ENCODE measurements around the gene PCDH9. TPM values are rescaled to one million over a fixed set of nuclear protein-coding genes. Genes with fewer than 3 reads are reported as not detected.

The PCDH9 gene
- total RNA-seq, 1 donor from 2014 or later = 10.4 TPM

- peak; percentile 97 for DNase-seq (ENCODE audit: low read depth)
- peak overlapping the region; percentile 93 for H3K4me3 ChIP-seq (ENCODE audit: insufficient read depth, low read depth, low read length)
- FAIRE-seq = no peak
- no peaks in the 10 kb centered on the region for H3K27me3 ChIP-seq (ENCODE audit: insufficient read depth, low read length)
- peak overlapping the region; percentile 87 for H3K27ac ChIP-seq (ENCODE audit: low read depth, low read length)
- H3K9me3 ChIP-seq (ENCODE audit: insufficient read depth, low read depth, low read length) = no peaks in the 10 kb centered on the region
- H3K79me2 ChIP-seq (ENCODE audit: insufficient read depth, low read length) = peaks cover 11% of the 10 kb centered on the region
- H3K4me1 ChIP-seq (ENCODE audit: insufficient read depth, low read length) = peaks cover 7% of the 10 kb centered on the region
- Mint-ChIP-seq H3K9me3 (ENCODE audit: unreplicated experiment) (no peaks in the 10 kb centered on the region), H3K27ac (ENCODE audit: unreplicated experiment) (peak overlapping the region; percentile 89), H3K4me1 (ENCODE audit: low read depth, unreplicated experiment) (peaks cover 4% of the 10 kb centered on the region), H3K27me3 (ENCODE audit: low read depth, unreplicated experiment) (no peaks in the 10 kb centered on the region), H3K36me3 (ENCODE audit: low read depth, unreplicated experiment) (no peaks in the 10 kb centered on the region), H3K4me3 (ENCODE audit: unreplicated experiment) (no peak overlapping the region)
- peak overlapping the region; percentile 98 for H3K4me2 ChIP-seq (ENCODE audit: low read length)
- no peaks in the 10 kb centered on the region for H3K36me3 ChIP-seq (ENCODE audit: insufficient read depth, low read length)
- TF ChIP-seq, protein P1, sequence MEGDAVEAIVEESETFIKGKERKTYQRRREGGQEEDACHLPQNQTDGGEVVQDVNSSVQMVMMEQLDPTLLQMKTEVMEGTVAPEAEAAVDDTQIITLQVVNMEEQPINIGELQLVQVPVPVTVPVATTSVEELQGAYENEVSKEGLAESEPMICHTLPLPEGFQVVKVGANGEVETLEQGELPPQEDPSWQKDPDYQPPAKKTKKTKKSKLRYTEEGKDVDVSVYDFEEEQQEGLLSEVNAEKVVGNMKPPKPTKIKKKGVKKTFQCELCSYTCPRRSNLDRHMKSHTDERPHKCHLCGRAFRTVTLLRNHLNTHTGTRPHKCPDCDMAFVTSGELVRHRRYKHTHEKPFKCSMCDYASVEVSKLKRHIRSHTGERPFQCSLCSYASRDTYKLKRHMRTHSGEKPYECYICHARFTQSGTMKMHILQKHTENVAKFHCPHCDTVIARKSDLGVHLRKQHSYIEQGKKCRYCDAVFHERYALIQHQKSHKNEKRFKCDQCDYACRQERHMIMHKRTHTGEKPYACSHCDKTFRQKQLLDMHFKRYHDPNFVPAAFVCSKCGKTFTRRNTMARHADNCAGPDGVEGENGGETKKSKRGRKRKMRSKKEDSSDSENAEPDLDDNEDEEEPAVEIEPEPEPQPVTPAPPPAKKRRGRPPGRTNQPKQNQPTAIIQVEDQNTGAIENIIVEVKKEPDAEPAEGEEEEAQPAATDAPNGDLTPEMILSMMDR (IDR thresholded peaks at IDR 0.05; ENCODE audit: insufficient read depth, low read depth, low read length) = no peak
- TF ChIP-seq EZH2 (IDR thresholded peaks at IDR 0.05; ENCODE audit: insufficient read depth, low read length) = no peak
- peak overlapping the region; percentile 93 for H2AFZ ChIP-seq (ENCODE audit: low read depth, low read length)
- no peaks in the 10 kb centered on the region for H4K20me1 ChIP-seq (ENCODE audit: insufficient read depth, low read length)
- peak overlapping the region; percentile 91 for H3K9ac ChIP-seq (ENCODE audit: low read length)
Observed at GRCh38 chr13:67230404-67231288, 510 bp upstream of the PCDH9 start.

- FAIRE-seq (peak; percentile 32), DNase-seq (ENCODE audit: low read depth) (peak; percentile 6)
- H3K4me3 Mint-ChIP-seq (ENCODE audit: unreplicated experiment) = no peak overlapping the region
- no peaks in the 10 kb centered on the region for H3K36me3 ChIP-seq (ENCODE audit: insufficient read depth, low read length)
- no peak overlapping the region for H3K27ac Mint-ChIP-seq (ENCODE audit: unreplicated experiment)
- H4K20me1 ChIP-seq (ENCODE audit: insufficient read depth, low read length) = no peaks in the 10 kb centered on the region
- peaks cover 8% of the 10 kb centered on the region for H3K4me1 Mint-ChIP-seq (ENCODE audit: low read depth, unreplicated experiment)
- H3K4me3 ChIP-seq (ENCODE audit: insufficient read depth, low read depth, low read length) = peak overlapping the region; percentile 93
- peak overlapping the region; percentile 91 for H3K9ac ChIP-seq (ENCODE audit: low read length)
- H3K27me3 Mint-ChIP-seq (ENCODE audit: low read depth, unreplicated experiment) = peaks cover 1% of the 10 kb centered on the region
- no peaks in the 10 kb centered on the region for H3K9me3 ChIP-seq (ENCODE audit: insufficient read depth, low read depth, low read length)
- no peak for TF ChIP-seq EZH2 (IDR thresholded peaks at IDR 0.05; ENCODE audit: insufficient read depth, low read length)
- TF ChIP-seq, protein P1 (IDR thresholded peaks at IDR 0.05; ENCODE audit: insufficient read depth, low read depth, low read length) = no peak
- H3K27me3 ChIP-seq (ENCODE audit: insufficient read depth, low read length) = no peaks in the 10 kb centered on the region
- H3K4me2 ChIP-seq (ENCODE audit: low read length) = peak overlapping the region; percentile 98
- H3K79me2 ChIP-seq (ENCODE audit: insufficient read depth, low read length) = peaks cover 11% of the 10 kb centered on the region
- no peak overlapping the region for H3K27ac ChIP-seq (ENCODE audit: low read depth, low read length)
- peaks cover 10% of the 10 kb centered on the region for H3K4me1 ChIP-seq (ENCODE audit: insufficient read depth, low read length)
- no peaks in the 10 kb centered on the region for H3K9me3 Mint-ChIP-seq (ENCODE audit: unreplicated experiment)
- no peaks in the 10 kb centered on the region for H3K36me3 Mint-ChIP-seq (ENCODE audit: low read depth, unreplicated experiment)
- peak overlapping the region; percentile 85 for H2AFZ ChIP-seq (ENCODE audit: low read depth, low read length)
Observed at GRCh38 chr13:67228916-67229315, 1.2 kb downstream of the PCDH9 start.

GRCh38 chr13:67228031-67228430, 2.1 kb downstream of the PCDH9 start:
- Histone ChIP-seq H3K9me3 (ENCODE audit: insufficient read depth, low read depth, low read length) (no peaks in the 10 kb centered on the region), H3K9ac (ENCODE audit: low read length) (no peak overlapping the region), H3K79me2 (ENCODE audit: insufficient read depth, low read length) (peaks cover 11% of the 10 kb centered on the region), H3K4me3 (ENCODE audit: insufficient read depth, low read depth, low read length) (peak overlapping the region; percentile 93), H3K36me3 (ENCODE audit: insufficient read depth, low read length) (no peaks in the 10 kb centered on the region), H4K20me1 (ENCODE audit: insufficient read depth, low read length) (no peaks in the 10 kb centered on the region), H3K4me2 (ENCODE audit: low read length) (peak overlapping the region; percentile 98), H3K27me3 (ENCODE audit: insufficient read depth, low read length) (no peaks in the 10 kb centered on the region), H3K27ac (ENCODE audit: low read depth, low read length) (no peak overlapping the region), H3K4me1 (ENCODE audit: insufficient read depth, low read length) (peaks cover 12% of the 10 kb centered on the region), H2AFZ (ENCODE audit: low read depth, low read length) (no peak overlapping the region)
- no peaks in the 10 kb centered on the region for H3K9me3 Mint-ChIP-seq (ENCODE audit: unreplicated experiment)
- H3K27me3 Mint-ChIP-seq (ENCODE audit: low read depth, unreplicated experiment) = peaks cover 1% of the 10 kb centered on the region
- peaks cover 13% of the 10 kb centered on the region for H3K4me1 Mint-ChIP-seq (ENCODE audit: low read depth, unreplicated experiment)
- H3K4me3 Mint-ChIP-seq (ENCODE audit: unreplicated experiment) = no peak overlapping the region
- no peak overlapping the region for H3K27ac Mint-ChIP-seq (ENCODE audit: unreplicated experiment)
- DNase-seq (ENCODE audit: low read depth) (no peak), FAIRE-seq (no peak)
- TF ChIP-seq, protein P1 (IDR thresholded peaks at IDR 0.05; ENCODE audit: insufficient read depth, low read depth, low read length) = no peak
- no peaks in the 10 kb centered on the region for H3K36me3 Mint-ChIP-seq (ENCODE audit: low read depth, unreplicated experiment)

All from astrocyte (in vitro differentiated cells and primary cell).